WTC11 (cell line): Measurements from ENCODE around the gene DUOX2. TPM values are rescaled to one million over a fixed set of nuclear protein-coding genes. Genes with fewer than 3 reads are reported as not detected.
"Not testable (repeated sequence)": the region's sequence is repeated elsewhere in the genome, so short reads cannot be mapped to it uniquely, and the experiment has no call there.

Experiments used
- ATAC-seq: fragments of 200-7000 bp; cut with Tn5 transposase; 2 replicates; pipeline ENCODE4 v1.10.0; 2021; ENCODE audit warnings: mild to moderate bottlenecking, moderate library complexity
- CTCF ChIA-PET: fragments of 300-600 bp; sonication (Branson Sonifier 250); formaldehyde crosslinking; loops from one replicate; lab custom pipeline; 2021; ENCODE audit warnings: antibody characterized with exemption; lab: Charles Lee
- POLR2A ChIA-PET: fragments of 350-600 bp; sonication (Branson Sonifier 250); formaldehyde crosslinking; loops from one replicate; lab custom pipeline; 2021; ENCODE audit warnings: antibody characterized with exemption; lab: Charles Lee
- DNase-seq: peaks from one replicate; pipeline ENCODE4 v3.0.0; 2021; ENCODE audit warnings: low spot score
- H3K27ac Mint-ChIP-seq: 2 replicates; pipeline ENCODE4 v1.8.0; 2021; ENCODE audit warnings: mixed read lengths
- H3K27me3 Mint-ChIP-seq: 2 replicates; pipeline ENCODE4 v1.8.0; 2021; ENCODE audit warnings: low read depth, mild to moderate bottlenecking, moderate library complexity, mixed read lengths
- H3K36me3 Mint-ChIP-seq: 2 replicates; pipeline ENCODE4 v1.8.0; 2021; ENCODE audit warnings: mixed read lengths
- H3K4me1 Mint-ChIP-seq: 2 replicates; pipeline ENCODE4 v1.8.0; 2022; ENCODE audit warnings: mixed read lengths
- H3K4me3 Mint-ChIP-seq: 2 replicates; pipeline ENCODE4 v1.8.0; 2021; ENCODE audit warnings: mild to moderate bottlenecking, moderate library complexity, mixed read lengths
- H3K9me3 Mint-ChIP-seq: 2 replicates; pipeline ENCODE4 v1.8.0; 2021; ENCODE audit warnings: mixed read lengths
- CREB1 ChIP-seq: sonication (generic); formaldehyde crosslinking; IDR thresholded peaks from 2 replicates; pipeline ENCODE4 v1.8.0; 2023; ENCODE audit warnings: mild to moderate bottlenecking, missing genetic modification reagents
- CTCF ChIP-seq: fragments of 200-600 bp; IDR thresholded peaks from 2 replicates; pipeline ENCODE4 v1.8.0; 2022; ENCODE audit warnings: antibody characterized with exemption
- SMAD4 ChIP-seq: sonication (generic); formaldehyde crosslinking; IDR thresholded peaks from 2 replicates; pipeline ENCODE4 v1.8.0; 2022; ENCODE audit warnings: mild to moderate bottlenecking, missing genetic modification reagents
- total RNA-seq: library from RNA; stranded (reverse); gene quantifications from 3 replicates; pipeline ENCODE4 v1.2.3, GENCODE V29; 2021
- TF ChIP-seq, protein P1 (sequence below): sonication (generic); formaldehyde crosslinking; IDR thresholded peaks from 2 replicates; pipeline ENCODE4 v1.8.0; 2022; ENCODE audit warnings: mild to moderate bottlenecking, missing genetic modification reagents
- TF ChIP-seq, protein P2 (sequence below): sonication (generic); formaldehyde crosslinking; IDR thresholded peaks from 2 replicates; pipeline ENCODE4 v1.8.0; 2022; ENCODE audit warnings: missing genetic modification reagents
- TF ChIP-seq, protein P3 (sequence below): sonication (generic); formaldehyde crosslinking; IDR thresholded peaks from 2 replicates; pipeline ENCODE4 v1.8.1; 2022; ENCODE audit warnings: low read depth, missing genetic modification reagents, borderline replicate concordance
- TF ChIP-seq, protein P4 (sequence below): sonication (generic); formaldehyde crosslinking; IDR thresholded peaks from 2 replicates; pipeline ENCODE4 v1.8.0; 2022; ENCODE audit warnings: mild to moderate bottlenecking, missing genetic modification reagents

Gene DUOX2
- total RNA-seq, 1 experiment from 2014 or later, result 0.13 TPM

DNA sequence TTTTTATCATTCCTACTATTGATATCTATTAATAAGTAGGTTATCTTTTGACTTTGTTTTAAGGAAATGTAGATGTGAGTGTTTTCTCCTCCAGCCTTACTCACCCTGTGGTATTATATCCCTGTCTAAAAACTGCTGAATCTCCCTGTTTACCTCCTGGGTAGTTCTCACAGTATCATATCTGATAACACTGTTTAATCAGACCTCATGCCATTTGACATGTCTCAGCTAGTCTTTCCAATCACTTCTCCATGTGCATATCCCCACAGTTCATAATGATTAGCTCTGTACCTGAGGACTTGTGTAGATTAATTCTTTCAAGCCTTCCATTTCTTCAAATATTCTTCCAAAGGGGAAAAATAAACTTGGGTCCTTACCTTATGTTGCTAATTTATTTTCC, 30.7 kb downstream of the DUOX2 start (continued):
- TF ChIP-seq, protein P1, sequence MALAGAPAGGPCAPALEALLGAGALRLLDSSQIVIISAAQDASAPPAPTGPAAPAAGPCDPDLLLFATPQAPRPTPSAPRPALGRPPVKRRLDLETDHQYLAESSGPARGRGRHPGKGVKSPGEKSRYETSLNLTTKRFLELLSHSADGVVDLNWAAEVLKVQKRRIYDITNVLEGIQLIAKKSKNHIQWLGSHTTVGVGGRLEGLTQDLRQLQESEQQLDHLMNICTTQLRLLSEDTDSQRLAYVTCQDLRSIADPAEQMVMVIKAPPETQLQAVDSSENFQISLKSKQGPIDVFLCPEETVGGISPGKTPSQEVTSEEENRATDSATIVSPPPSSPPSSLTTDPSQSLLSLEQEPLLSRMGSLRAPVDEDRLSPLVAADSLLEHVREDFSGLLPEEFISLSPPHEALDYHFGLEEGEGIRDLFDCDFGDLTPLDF (CRISPR knock-in tag), result no peak
- TF ChIP-seq, protein P2, sequence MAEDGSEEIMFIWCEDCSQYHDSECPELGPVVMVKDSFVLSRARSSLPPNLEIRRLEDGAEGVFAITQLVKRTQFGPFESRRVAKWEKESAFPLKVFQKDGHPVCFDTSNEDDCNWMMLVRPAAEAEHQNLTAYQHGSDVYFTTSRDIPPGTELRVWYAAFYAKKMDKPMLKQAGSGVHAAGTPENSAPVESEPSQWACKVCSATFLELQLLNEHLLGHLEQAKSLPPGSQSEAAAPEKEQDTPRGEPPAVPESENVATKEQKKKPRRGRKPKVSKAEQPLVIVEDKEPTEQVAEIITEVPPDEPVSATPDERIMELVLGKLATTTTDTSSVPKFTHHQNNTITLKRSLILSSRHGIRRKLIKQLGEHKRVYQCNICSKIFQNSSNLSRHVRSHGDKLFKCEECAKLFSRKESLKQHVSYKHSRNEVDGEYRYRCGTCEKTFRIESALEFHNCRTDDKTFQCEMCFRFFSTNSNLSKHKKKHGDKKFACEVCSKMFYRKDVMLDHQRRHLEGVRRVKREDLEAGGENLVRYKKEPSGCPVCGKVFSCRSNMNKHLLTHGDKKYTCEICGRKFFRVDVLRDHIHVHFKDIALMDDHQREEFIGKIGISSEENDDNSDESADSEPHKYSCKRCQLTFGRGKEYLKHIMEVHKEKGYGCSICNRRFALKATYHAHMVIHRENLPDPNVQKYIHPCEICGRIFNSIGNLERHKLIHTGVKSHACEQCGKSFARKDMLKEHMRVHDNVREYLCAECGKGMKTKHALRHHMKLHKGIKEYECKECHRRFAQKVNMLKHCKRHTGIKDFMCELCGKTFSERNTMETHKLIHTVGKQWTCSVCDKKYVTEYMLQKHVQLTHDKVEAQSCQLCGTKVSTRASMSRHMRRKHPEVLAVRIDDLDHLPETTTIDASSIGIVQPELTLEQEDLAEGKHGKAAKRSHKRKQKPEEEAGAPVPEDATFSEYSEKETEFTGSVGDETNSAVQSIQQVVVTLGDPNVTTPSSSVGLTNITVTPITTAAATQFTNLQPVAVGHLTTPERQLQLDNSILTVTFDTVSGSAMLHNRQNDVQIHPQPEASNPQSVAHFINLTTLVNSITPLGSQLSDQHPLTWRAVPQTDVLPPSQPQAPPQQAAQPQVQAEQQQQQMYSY, result no peak
- TF ChIP-seq, protein P3, sequence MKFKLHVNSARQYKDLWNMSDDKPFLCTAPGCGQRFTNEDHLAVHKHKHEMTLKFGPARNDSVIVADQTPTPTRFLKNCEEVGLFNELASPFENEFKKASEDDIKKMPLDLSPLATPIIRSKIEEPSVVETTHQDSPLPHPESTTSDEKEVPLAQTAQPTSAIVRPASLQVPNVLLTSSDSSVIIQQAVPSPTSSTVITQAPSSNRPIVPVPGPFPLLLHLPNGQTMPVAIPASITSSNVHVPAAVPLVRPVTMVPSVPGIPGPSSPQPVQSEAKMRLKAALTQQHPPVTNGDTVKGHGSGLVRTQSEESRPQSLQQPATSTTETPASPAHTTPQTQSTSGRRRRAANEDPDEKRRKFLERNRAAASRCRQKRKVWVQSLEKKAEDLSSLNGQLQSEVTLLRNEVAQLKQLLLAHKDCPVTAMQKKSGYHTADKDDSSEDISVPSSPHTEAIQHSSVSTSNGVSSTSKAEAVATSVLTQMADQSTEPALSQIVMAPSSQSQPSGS (CRISPR knock-in tag), result no peak
- TF ChIP-seq CREB1 (CRISPR knock-in tag) (no peak), CTCF (no peak), SMAD4 (CRISPR knock-in tag) (no peak)
- TF ChIP-seq, protein P4, sequence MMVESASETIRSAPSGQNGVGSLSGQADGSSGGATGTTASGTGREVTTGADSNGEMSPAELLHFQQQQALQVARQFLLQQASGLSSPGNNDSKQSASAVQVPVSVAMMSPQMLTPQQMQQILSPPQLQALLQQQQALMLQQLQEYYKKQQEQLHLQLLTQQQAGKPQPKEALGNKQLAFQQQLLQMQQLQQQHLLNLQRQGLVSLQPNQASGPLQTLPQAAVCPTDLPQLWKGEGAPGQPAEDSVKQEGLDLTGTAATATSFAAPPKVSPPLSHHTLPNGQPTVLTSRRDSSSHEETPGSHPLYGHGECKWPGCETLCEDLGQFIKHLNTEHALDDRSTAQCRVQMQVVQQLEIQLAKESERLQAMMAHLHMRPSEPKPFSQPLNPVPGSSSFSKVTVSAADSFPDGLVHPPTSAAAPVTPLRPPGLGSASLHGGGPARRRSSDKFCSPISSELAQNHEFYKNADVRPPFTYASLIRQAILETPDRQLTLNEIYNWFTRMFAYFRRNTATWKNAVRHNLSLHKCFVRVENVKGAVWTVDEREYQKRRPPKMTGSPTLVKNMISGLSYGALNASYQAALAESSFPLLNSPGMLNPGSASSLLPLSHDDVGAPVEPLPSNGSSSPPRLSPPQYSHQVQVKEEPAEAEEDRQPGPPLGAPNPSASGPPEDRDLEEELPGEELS (CRISPR knock-in tag), result no peak

GRCh38 chr15:45082412-45082811, 31.6 kb downstream of the DUOX2 start:
- H3K27me3 Mint-ChIP-seq, H3K9me3 Mint-ChIP-seq, POLR2A ChIA-PET, H3K4me1 Mint-ChIP-seq, H3K4me3 Mint-ChIP-seq, ATAC-seq, DNase-seq, H3K36me3 Mint-ChIP-seq, H3K27ac Mint-ChIP-seq: not testable (repeated sequence)
- CTCF ChIA-PET, result interaction anchor here (0.7 to 1.7 kb wide), 3 partner anchors 34 to 81 kb away, joined by 4 to 8 read pairs (median 5); no protein-coding TSS in a partner anchor

DNA sequence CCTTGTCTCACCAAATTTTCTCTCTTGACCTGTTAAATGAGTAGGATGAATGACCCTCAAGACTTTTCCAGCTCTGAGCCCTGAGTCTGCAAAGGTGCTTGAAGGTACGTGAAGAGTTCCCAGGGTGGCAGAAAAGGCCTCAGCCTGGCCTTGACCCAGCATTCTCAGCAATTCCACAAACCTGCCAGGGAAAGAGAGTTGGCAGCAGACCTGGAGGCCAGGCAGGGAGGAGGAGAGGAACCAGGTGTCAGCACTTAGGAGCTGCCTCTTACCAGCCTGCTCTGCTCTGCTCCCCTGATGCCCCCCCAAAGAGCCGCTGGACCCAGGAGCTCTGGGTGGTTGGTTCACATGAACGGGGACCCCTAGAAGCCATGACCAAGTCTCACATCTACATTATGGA, 33.4 kb downstream of the DUOX2 start:
- H3K4me1 Mint-ChIP-seq, H3K27ac Mint-ChIP-seq, POLR2A ChIA-PET, H3K4me3 Mint-ChIP-seq, H3K27me3 Mint-ChIP-seq, DNase-seq, H3K36me3 Mint-ChIP-seq, H3K9me3 Mint-ChIP-seq, ATAC-seq: not testable (repeated sequence)
- CTCF ChIA-PET, result interaction anchor here (1.2 to 1.7 kb wide), 3 partner anchors 37 to 417 kb away, joined by 3 to 6 read pairs (median 4); no protein-coding TSS in a partner anchor

- H3K27ac Mint-ChIP-seq, ATAC-seq, H3K36me3 Mint-ChIP-seq, H3K4me1 Mint-ChIP-seq, H3K27me3 Mint-ChIP-seq, H3K4me3 Mint-ChIP-seq, DNase-seq, H3K9me3 Mint-ChIP-seq: not testable (repeated sequence)
- CTCF ChIA-PET, result interaction anchor here (1.2 kb wide), 1 partner anchor 416 kb away, joined by 3 read pairs; no protein-coding TSS in a partner anchor
- POLR2A ChIA-PET, result interaction anchor here (0.6 kb wide), 1 partner anchor 77 kb away, joined by 3 read pairs; no protein-coding TSS in a partner anchor
Observed at GRCh38 chr15:45079628-45080246, 34.2 kb downstream of the DUOX2 start.

GRCh38 chr15:45079201-45079600, 34.8 kb downstream of the DUOX2 start:
- CTCF ChIA-PET, result interaction anchor here (0.6 kb wide), 1 partner anchor 31 kb away, joined by 3 read pairs; no protein-coding TSS in a partner anchor
- H3K4me3 Mint-ChIP-seq, H3K27me3 Mint-ChIP-seq, ATAC-seq, POLR2A ChIA-PET, H3K4me1 Mint-ChIP-seq, H3K9me3 Mint-ChIP-seq, H3K36me3 Mint-ChIP-seq, H3K27ac Mint-ChIP-seq, DNase-seq: not testable (repeated sequence)

DNA sequence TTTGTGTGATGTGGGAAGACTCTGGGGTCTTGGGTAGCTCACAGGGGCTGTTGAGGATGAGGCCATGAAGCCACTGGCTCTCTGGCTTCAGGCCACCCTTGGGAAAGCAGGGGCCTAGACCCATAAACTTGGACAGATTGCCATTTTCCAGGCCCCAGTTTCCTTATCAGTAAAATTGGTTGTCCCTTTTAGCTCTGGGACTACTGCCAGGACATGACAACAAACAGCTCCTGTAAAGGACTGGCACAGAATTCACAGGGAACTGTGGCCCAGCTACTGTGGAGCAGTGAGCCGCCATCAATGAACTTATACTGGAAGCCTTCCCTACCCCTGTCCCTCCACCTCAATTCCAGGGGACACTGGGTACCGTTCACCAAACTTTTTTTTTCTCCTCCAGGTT, 36.6 kb downstream of the DUOX2 start:
- H3K4me3 Mint-ChIP-seq, POLR2A ChIA-PET, DNase-seq, H3K4me1 Mint-ChIP-seq, H3K36me3 Mint-ChIP-seq, CTCF ChIA-PET, H3K9me3 Mint-ChIP-seq, H3K27me3 Mint-ChIP-seq, H3K27ac Mint-ChIP-seq, ATAC-seq: not testable (repeated sequence)

DNA sequence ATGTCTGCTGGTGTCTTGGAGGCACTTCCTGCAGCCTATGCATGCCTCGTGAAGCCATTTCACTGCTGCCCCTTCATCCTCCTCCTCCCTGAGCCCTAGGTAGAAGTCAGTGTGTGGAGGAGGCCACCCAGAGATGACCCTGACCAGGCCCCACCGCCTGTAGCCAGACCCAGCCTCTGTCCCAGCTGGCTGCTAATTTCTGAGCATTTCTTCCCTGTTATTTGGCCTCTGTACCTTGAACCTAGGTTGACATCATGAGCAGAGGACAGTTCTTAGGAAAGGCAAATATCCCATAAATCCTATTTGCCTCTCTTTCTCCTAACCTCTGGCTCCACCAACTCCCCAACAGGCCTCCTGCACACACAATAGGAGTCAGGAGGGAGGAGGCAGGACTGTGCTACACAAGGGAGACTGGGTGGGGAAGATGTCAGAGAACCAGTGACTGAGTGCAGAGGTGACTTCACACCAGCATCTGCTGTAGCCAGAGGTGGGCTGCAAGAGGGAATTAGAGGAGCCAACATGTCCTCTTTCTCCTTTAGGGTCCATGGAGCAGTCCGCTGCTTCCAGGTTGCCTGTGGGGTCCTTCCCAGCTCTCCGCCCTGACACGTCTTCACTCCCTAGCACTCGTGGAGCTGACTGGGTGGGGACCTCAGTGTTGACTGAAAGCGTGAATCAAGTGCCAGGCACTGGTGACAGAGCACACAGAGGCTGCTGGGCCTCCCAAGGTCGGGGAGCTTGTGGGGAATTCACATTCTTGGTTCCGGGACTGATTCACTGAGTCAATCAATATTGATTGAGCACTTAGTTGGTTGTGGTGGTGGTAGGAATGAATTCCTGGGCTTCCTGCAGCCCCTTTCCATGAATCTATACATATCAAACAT, 38.3 kb downstream of the DUOX2 start:
- H3K4me1 Mint-ChIP-seq, CTCF ChIA-PET, ATAC-seq, H3K27ac Mint-ChIP-seq, H3K9me3 Mint-ChIP-seq, H3K36me3 Mint-ChIP-seq, H3K27me3 Mint-ChIP-seq, POLR2A ChIA-PET, H3K4me3 Mint-ChIP-seq, DNase-seq: not testable (repeated sequence)
